DND-41 (cell line): ENCODE results near the gene SSBP1.

Source experiments
- ATAC-seq: fragments of 200-7000 bp; cut with Tn5 transposase; 3 replicates; pipeline ENCODE4 v1.9.1; 2021; ENCODE audit warnings: low read depth; ENCODE audit not compliant: insufficient read depth
- DNase-seq: peaks from one replicate; pipeline ENCODE4 v3.0.0-alpha.2; 2020
- H2AFZ ChIP-seq: 2 replicates; pipeline ENCODE4 v1.6.0; 2012; ENCODE audit warnings: low read depth, low read length
- H3K27ac ChIP-seq: 2 replicates; pipeline ENCODE4 v1.5.1; 2012; ENCODE audit warnings: low read length, inconsistent platforms
- H3K27me3 ChIP-seq: fragments of 200-600 bp; sonication (generic); 2 replicates; pipeline ENCODE4 v1.6.0; 2012; ENCODE audit warnings: low read length, mild to moderate bottlenecking, inconsistent platforms; ENCODE audit not compliant: insufficient read depth, poor library complexity
- H3K36me3 ChIP-seq: 2 replicates; pipeline ENCODE4 v1.5.1; 2012; ENCODE audit warnings: low read length, inconsistent platforms; ENCODE audit not compliant: insufficient read depth
- H3K4me1 ChIP-seq: 2 replicates; pipeline ENCODE4 v1.5.1; 2012; ENCODE audit warnings: mild to moderate bottlenecking, low read length; ENCODE audit not compliant: insufficient read depth
- H3K4me2 ChIP-seq: 2 replicates; pipeline ENCODE4 v1.6.0; 2012; ENCODE audit warnings: mild to moderate bottlenecking, moderate library complexity, low read length, inconsistent platforms; ENCODE audit not compliant: insufficient read depth
- H3K4me3 ChIP-seq, 2 experiments: fragments of 200-600 bp in 1 of 2; shearing (Covaris generic) in 1 of 2; 2 replicates each; pipeline ENCODE4 v1.5.1; 2012 to 2016; ENCODE audit warnings: inconsistent platforms in 2 of 2, low read length in 2 of 2, mild to moderate bottlenecking in 2 of 2, low read depth in 1 of 2, moderate library complexity in 1 of 2
- H3K79me2 ChIP-seq: 2 replicates; pipeline ENCODE4 v1.6.0; 2012; ENCODE audit warnings: low read length, inconsistent platforms; ENCODE audit not compliant: insufficient read depth
- H3K9ac ChIP-seq: 2 replicates; pipeline ENCODE4 v1.6.0; 2012; ENCODE audit warnings: low read depth, mild to moderate bottlenecking, inconsistent platforms, low read length, moderate library complexity
- H3K9me3 ChIP-seq: 2 replicates; pipeline ENCODE4 v1.5.1; 2012; ENCODE audit warnings: low read length, moderate library complexity, mild to moderate bottlenecking, inconsistent platforms; ENCODE audit not compliant: insufficient read depth, severe bottlenecking
- H4K20me1 ChIP-seq: 2 replicates; pipeline ENCODE4 v1.6.0; 2012; ENCODE audit warnings: low read length; ENCODE audit not compliant: insufficient read depth
- EZH2 ChIP-seq: IDR thresholded peaks from 3 replicates; pipeline ENCODE4 v1.6.1; 2012; ENCODE audit warnings: borderline replicate concordance, low read depth, mild to moderate bottlenecking, moderate library complexity, low read length, inconsistent platforms; ENCODE audit not compliant: severe bottlenecking
- TF ChIP-seq, protein P1 (sequence below): IDR thresholded peaks from 2 replicates; pipeline ENCODE4 v1.5.1; 2012; ENCODE audit warnings: borderline replicate concordance, low read length, moderate library complexity, mild to moderate bottlenecking; ENCODE audit not compliant: poor library complexity, severe bottlenecking; ENCODE audit errors: extremely low read depth

Gene SSBP1

DNA sequence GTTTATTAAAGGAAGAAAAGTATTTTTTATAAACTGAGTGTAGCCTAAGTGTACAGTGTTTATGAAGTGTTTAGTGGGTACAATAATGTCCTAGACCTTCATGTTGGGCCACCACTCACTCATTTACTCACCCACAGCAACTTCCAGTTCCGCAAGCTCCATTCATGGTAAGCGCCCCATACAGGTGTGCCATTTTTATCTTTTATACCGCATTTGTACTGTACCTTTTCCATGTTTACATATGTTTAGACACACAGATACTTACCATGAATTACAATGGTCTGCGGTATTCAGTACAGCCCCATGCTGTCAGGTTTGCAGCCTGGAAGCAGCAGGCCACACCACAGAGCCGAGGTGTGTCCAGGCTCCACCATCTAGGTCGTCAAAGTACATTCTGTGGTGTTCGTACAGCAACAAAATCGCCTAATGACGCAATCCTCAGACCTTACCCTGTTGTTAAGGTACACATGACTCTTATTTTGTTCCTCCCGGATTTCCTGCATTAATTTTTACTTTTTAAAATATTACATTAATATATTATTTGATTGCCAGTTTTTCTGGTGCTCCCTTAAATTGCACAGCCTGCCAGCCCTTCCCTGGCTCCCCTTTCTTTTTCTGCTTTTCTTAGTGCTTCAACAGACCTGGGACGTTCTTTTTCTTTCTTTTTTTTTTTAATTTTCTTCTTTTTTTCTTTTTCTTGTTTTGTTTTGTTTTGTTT is 881 bp upstream of the SSBP1 start:
- Histone ChIP-seq H2AFZ (peak overlapping the region; percentile 79), H3K4me2 (peak overlapping the region; percentile 89), H3K9me3 (no peaks in the 10 kb centered on the region), H3K27ac (peak overlapping the region; percentile 82), H3K4me1 (peaks cover 45% of the 10 kb centered on the region), H3K27me3 (no peaks in the 10 kb centered on the region), H3K36me3 (peaks cover 31% of the 10 kb centered on the region), H3K79me2 (peaks cover 45% of the 10 kb centered on the region), H4K20me1 (0 out of 2 replicates have a peak, but pooled peaks cover 5% of the 10 kb centered on the region), H3K9ac (peak overlapping the region; percentile 71), H3K4me3 (peak overlapping the region; percentile 79 to 96; a peak in 3 of 4 replicates)
- no peak for ATAC-seq
- peak; percentile 15 for DNase-seq
- TF ChIP-seq, protein P1, sequence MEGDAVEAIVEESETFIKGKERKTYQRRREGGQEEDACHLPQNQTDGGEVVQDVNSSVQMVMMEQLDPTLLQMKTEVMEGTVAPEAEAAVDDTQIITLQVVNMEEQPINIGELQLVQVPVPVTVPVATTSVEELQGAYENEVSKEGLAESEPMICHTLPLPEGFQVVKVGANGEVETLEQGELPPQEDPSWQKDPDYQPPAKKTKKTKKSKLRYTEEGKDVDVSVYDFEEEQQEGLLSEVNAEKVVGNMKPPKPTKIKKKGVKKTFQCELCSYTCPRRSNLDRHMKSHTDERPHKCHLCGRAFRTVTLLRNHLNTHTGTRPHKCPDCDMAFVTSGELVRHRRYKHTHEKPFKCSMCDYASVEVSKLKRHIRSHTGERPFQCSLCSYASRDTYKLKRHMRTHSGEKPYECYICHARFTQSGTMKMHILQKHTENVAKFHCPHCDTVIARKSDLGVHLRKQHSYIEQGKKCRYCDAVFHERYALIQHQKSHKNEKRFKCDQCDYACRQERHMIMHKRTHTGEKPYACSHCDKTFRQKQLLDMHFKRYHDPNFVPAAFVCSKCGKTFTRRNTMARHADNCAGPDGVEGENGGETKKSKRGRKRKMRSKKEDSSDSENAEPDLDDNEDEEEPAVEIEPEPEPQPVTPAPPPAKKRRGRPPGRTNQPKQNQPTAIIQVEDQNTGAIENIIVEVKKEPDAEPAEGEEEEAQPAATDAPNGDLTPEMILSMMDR: no peak

DNA sequence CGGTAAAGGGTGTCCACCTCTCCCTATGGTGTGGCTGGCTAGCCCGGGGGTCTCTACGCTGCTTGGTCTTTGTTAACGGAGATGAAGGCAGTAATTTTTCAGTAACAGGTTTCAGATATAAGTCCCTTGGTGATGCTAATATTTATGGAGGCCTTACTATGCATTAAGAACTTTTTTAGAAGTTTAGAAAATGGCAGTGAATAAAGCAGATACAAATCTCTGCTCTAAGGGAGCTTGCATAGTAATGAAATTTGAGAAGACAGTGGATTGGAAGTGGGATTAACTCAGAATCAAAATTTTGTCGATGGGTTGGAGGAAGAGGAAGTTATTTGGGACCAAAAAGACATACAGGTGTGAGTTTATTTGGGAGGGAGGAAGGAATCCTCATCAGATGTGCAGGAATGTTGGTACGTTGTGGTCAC is 445 bp downstream of the SSBP1 start:
- peak overlapping the region; percentile 73 for H3K4me2 ChIP-seq
- no peaks in the 10 kb centered on the region for H3K27me3 ChIP-seq
- peak overlapping the region; percentile 88 for H3K27ac ChIP-seq
- peak overlapping the region; percentile 71 for H3K9ac ChIP-seq
- peaks cover 46% of the 10 kb centered on the region for H3K79me2 ChIP-seq
- DNase-seq (no peak), ATAC-seq (peak; percentile 64; the same call in 2 of the 3 replicates)
- TF ChIP-seq EZH2: no peak
- TF ChIP-seq, protein P1: no peak
- peaks cover 44% of the 10 kb centered on the region for H3K36me3 ChIP-seq
- peak overlapping the region; percentile 95 for H2AFZ ChIP-seq
- H4K20me1 ChIP-seq: 0 out of 2 replicates have a peak, but pooled peaks cover 5% of the 10 kb centered on the region
- no peaks in the 10 kb centered on the region for H3K9me3 ChIP-seq
- H3K4me3 ChIP-seq: peak overlapping the region; percentile 79 to 96
- peaks cover 45% of the 10 kb centered on the region for H3K4me1 ChIP-seq

DNA sequence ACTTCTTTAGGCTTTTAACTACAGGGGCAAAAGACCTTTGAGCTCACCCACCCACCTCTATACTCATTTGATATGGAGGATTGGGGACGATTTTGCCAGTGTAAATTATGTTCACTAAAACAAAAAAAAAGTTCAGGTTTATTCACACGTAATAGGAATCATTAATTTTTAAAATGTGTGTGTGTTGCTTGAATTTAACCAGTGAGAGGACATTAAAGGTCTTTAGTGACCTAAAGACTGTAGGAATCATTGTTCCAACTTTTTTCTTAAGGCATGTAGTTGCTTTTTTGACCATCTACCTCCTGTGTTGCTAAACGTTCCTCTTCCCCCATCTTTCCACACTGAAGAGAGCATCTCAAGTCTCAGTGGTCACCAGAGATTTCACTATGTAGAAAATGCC is 1.1 kb downstream of the SSBP1 start:
- Histone ChIP-seq H3K4me1 (peaks cover 45% of the 10 kb centered on the region), H3K27ac (peak overlapping the region; percentile 88; the same call in 1 of the 2 replicates), H3K27me3 (no peaks in the 10 kb centered on the region), H2AFZ (no peak overlapping the region), H3K4me2 (peak overlapping the region; percentile 73), H3K79me2 (peaks cover 53% of the 10 kb centered on the region), H3K36me3 (peaks cover 50% of the 10 kb centered on the region), H3K9me3 (no peaks in the 10 kb centered on the region), H4K20me1 (0 out of 2 replicates have a peak, but pooled peaks cover 5% of the 10 kb centered on the region), H3K9ac (peak overlapping the region; percentile 71), H3K4me3 (peak overlapping the region; percentile 79 to 96; a peak in 3 of 4 replicates)
- ATAC-seq (no peak), DNase-seq (no peak)
- TF ChIP-seq EZH2: no peak
- TF ChIP-seq, protein P1: no peak
